Activated T-cell treated with anti-CD3 and anti-CD28 coated beads for 48 hours (primary cell): ENCODE data around the gene FAM135A.
"Not testable (repeated sequence)": the region's sequence is repeated elsewhere in the genome, so short reads cannot be mapped to it uniquely, and the experiment has no call there.

Experiments used
- DNase-seq: peaks from one replicate; pipeline ENCODE4 v3.0.0-alpha.2; 2020; ENCODE audit warnings: low read depth

The FAM135A gene

GRCh38 chr6:70459699-70460098 is 46.4 kb downstream of the FAM135A start:
- not testable (repeated sequence) for DNase-seq

- DNase-seq = no peak
Measured at GRCh38 chr6:70470016-70470415, 56.7 kb downstream of the FAM135A start.

- DNase-seq = not testable (repeated sequence)
Measured at GRCh38 chr6:70470510-70470909, 57.2 kb downstream of the FAM135A start.

- DNase-seq = no peak
Measured at GRCh38 chr6:70474751-70475150, 61.4 kb downstream of the FAM135A start.

- no peak for DNase-seq
Measured at GRCh38 chr6:70479236-70479635, 65.9 kb downstream of the FAM135A start.

GRCh38 chr6:70486638-70487037 is 73.3 kb downstream of the FAM135A start:
- DNase-seq = not testable (repeated sequence)

- no peak for DNase-seq
Measured at GRCh38 chr6:70489364-70489763, 76.1 kb downstream of the FAM135A start.

- DNase-seq = no peak
Measured at GRCh38 chr6:70494833-70495232, 81.5 kb downstream of the FAM135A start.

GRCh38 chr6:70495790-70496189 is 82.5 kb downstream of the FAM135A start:
- not testable (repeated sequence) for DNase-seq

GRCh38 chr6:70502484-70502883 is 89.2 kb downstream of the FAM135A start:
- DNase-seq = no peak

- no peak for DNase-seq
Measured at GRCh38 chr6:70503813-70504465, 90.6 kb downstream of the FAM135A start.

- DNase-seq = no peak
Measured at GRCh38 chr6:70506321-70506720, 93.0 kb downstream of the FAM135A start.

- DNase-seq = no peak
Measured at GRCh38 chr6:70507161-70507560, 93.9 kb downstream of the FAM135A start.

GRCh38 chr6:70508953-70509352 is 95.6 kb downstream of the FAM135A start:
- DNase-seq = no peak

GRCh38 chr6:70510600-70510999 is 97.3 kb downstream of the FAM135A start:
- no peak for DNase-seq

- DNase-seq = no peak
Measured at GRCh38 chr6:70518723-70519122, 105.4 kb downstream of the FAM135A start.

- DNase-seq = no peak
Measured at GRCh38 chr6:70520575-70520974, 107.3 kb downstream of the FAM135A start.

- no peak for DNase-seq
Measured at GRCh38 chr6:70524721-70525286, 111.5 kb downstream of the FAM135A start.

- DNase-seq = no peak
Measured at GRCh38 chr6:70527071-70527737, 113.9 kb downstream of the FAM135A start.

- DNase-seq = no peak
Measured at GRCh38 chr6:70530023-70530422, 116.7 kb downstream of the FAM135A start.

- no peak for DNase-seq
Measured at GRCh38 chr6:70531133-70531532, 117.8 kb downstream of the FAM135A start.

GRCh38 chr6:70537266-70537665 is 124.0 kb downstream of the FAM135A start:
- no peak for DNase-seq

GRCh38 chr6:70538376-70538775 is 125.1 kb downstream of the FAM135A start:
- no peak for DNase-seq

GRCh38 chr6:70547313-70547712 is 134.0 kb downstream of the FAM135A start:
- DNase-seq = no peak
